ENCODE results near the gene STX4.
A peak's percentile ranks its signal among the peaks of the same experiment; 100 is the strongest.
"Not testable (repeated sequence)": the region's sequence is repeated elsewhere in the genome, so short reads cannot be mapped to it uniquely, and the experiment has no call there.

STX4 gene

GRCh38 chr16:31016018-31016417, 17.3 kb upstream of the STX4 start:
- in situ Hi-C loops (cut with HindIII; ENCODE audit: low pct_unique_long_range_greater_than_20kb, low sequenced_read_pairs): no loop called here
- peak in 1 of 2 experiments; percentile 27 for DNase-seq (ENCODE audit: low read depth in 1 of 2, low spot score in 1 of 2)
- no peak for TF ChIP-seq JUND (IDR thresholded peaks at IDR 0.05; ENCODE audit: low read depth)

GRCh38 chr16:31017756-31018155, 15.6 kb upstream of the STX4 start:
- in situ Hi-C loops (cut with HindIII; ENCODE audit: low pct_unique_long_range_greater_than_20kb, low sequenced_read_pairs): not testable (repeated sequence)

GRCh38 chr16:31020536-31020935, 12.8 kb upstream of the STX4 start:
- no peak for TF ChIP-seq JUND (IDR thresholded peaks at IDR 0.05; ENCODE audit: low read depth)
- in situ Hi-C loops (cut with HindIII; ENCODE audit: low pct_unique_long_range_greater_than_20kb, low sequenced_read_pairs): no loop called here
- no peak for DNase-seq (ENCODE audit: low read depth in 1 of 2, low spot score in 1 of 2)

More at GRCh38 chr16:31017756-31018155, 15.6 kb upstream of the STX4 start:
- DNase-seq (ENCODE audit: low read depth in 1 of 2, low spot score in 1 of 2): not testable (repeated sequence)

- DNase-seq (ENCODE audit: low read depth in 1 of 2, low spot score in 1 of 2): no peak
- in situ Hi-C loops (cut with HindIII; ENCODE audit: low pct_unique_long_range_greater_than_20kb, low sequenced_read_pairs): no loop called here
- TF ChIP-seq JUND (IDR thresholded peaks at IDR 0.05; ENCODE audit: low read depth): no peak
Observed at GRCh38 chr16:31022544-31023251, 10.7 kb upstream of the STX4 start.

GRCh38 chr16:31023252-31023602, 10.1 kb upstream of the STX4 start:
- in situ Hi-C loops (cut with HindIII; ENCODE audit: low pct_unique_long_range_greater_than_20kb, low sequenced_read_pairs): no loop called here
- no peak for TF ChIP-seq JUND (IDR thresholded peaks at IDR 0.05; ENCODE audit: low read depth)
- no peak for DNase-seq (ENCODE audit: low read depth in 1 of 2, low spot score in 1 of 2)

- TF ChIP-seq JUND (IDR thresholded peaks at IDR 0.05; ENCODE audit: low read depth): no peak
- in situ Hi-C loops (cut with HindIII; ENCODE audit: low pct_unique_long_range_greater_than_20kb, low sequenced_read_pairs): no loop called here
- DNase-seq (ENCODE audit: low read depth in 1 of 2, low spot score in 1 of 2): no peak
Observed at GRCh38 chr16:31023627-31024226, 9.6 kb upstream of the STX4 start.

- in situ Hi-C loops (cut with HindIII; ENCODE audit: low pct_unique_long_range_greater_than_20kb, low sequenced_read_pairs): no loop called here
- no peak for DNase-seq (ENCODE audit: low read depth in 1 of 2, low spot score in 1 of 2)
Observed at GRCh38 chr16:31025339-31025738, 8.0 kb upstream of the STX4 start.

GRCh38 chr16:31029272-31029671, 4.1 kb upstream of the STX4 start:
- in situ Hi-C loops (cut with HindIII; ENCODE audit: low pct_unique_long_range_greater_than_20kb, low sequenced_read_pairs): no loop called here
- TF ChIP-seq JUND (IDR thresholded peaks at IDR 0.05; ENCODE audit: low read depth): no peak
- no peak for DNase-seq (ENCODE audit: low read depth in 1 of 2, low spot score in 1 of 2)

More at GRCh38 chr16:31025339-31025738, 8.0 kb upstream of the STX4 start:
- no peak for TF ChIP-seq JUND (IDR thresholded peaks at IDR 0.05; ENCODE audit: low read depth)

GRCh38 chr16:31031276-31031675, 2.1 kb upstream of the STX4 start:
- TF ChIP-seq JUND (IDR thresholded peaks at IDR 0.05; ENCODE audit: low read depth): no peak
- DNase-seq (ENCODE audit: low read depth in 1 of 2, low spot score in 1 of 2): no peak
- in situ Hi-C loops (cut with HindIII; ENCODE audit: low pct_unique_long_range_greater_than_20kb, low sequenced_read_pairs): no loop called here

GRCh38 chr16:31033709-31034492, 543 bp downstream of the STX4 start:
- peak; percentile 88 to 96 for DNase-seq (ENCODE audit: low read depth in 1 of 2, low spot score in 1 of 2)
- no peak for TF ChIP-seq JUND (IDR thresholded peaks at IDR 0.05; ENCODE audit: low read depth)
- in situ Hi-C loops (cut with HindIII; ENCODE audit: low pct_unique_long_range_greater_than_20kb, low sequenced_read_pairs): no loop called here

GRCh38 chr16:31036691-31037090, 3.3 kb downstream of the STX4 start:
- DNase-seq (ENCODE audit: low read depth in 1 of 2, low spot score in 1 of 2): no peak
- in situ Hi-C loops (cut with HindIII; ENCODE audit: low pct_unique_long_range_greater_than_20kb, low sequenced_read_pairs): no loop called here
- TF ChIP-seq JUND (IDR thresholded peaks at IDR 0.05; ENCODE audit: low read depth): no peak

GRCh38 chr16:31038993-31039392, 5.6 kb downstream of the STX4 start:
- no peak for DNase-seq (ENCODE audit: low read depth in 1 of 2, low spot score in 1 of 2)
- no peak for TF ChIP-seq JUND (IDR thresholded peaks at IDR 0.05; ENCODE audit: low read depth)
- in situ Hi-C loops (cut with HindIII; ENCODE audit: low pct_unique_long_range_greater_than_20kb, low sequenced_read_pairs): no loop called here

GRCh38 chr16:31042866-31043265, 9.5 kb downstream of the STX4 start:
- in situ Hi-C loops (cut with HindIII; ENCODE audit: low pct_unique_long_range_greater_than_20kb, low sequenced_read_pairs): no loop called here
- TF ChIP-seq JUND (IDR thresholded peaks at IDR 0.05; ENCODE audit: low read depth): no peak
- DNase-seq (ENCODE audit: low read depth in 1 of 2, low spot score in 1 of 2): no peak

Measured in T47D (cell line).